Hematopoietic multipotent progenitor cell treated with erythropoietin and hydrocortisone succinate and interleukin-3 and kit ligand, for 4 days (in vitro differentiated cells): ENCODE data around the gene OTP.

Experiments used
- DNase-seq: peaks from one replicate; pipeline ENCODE4 v3.0.0-alpha.2; 2015

Gene OTP

GRCh38 chr5:77637998-77638762 is at the start of gene OTP:
OTP (minus strand) TSS chr5:77638713; CDS start chr5:77638549, 164 bp downstream.
- no peak for DNase-seq

DNA sequence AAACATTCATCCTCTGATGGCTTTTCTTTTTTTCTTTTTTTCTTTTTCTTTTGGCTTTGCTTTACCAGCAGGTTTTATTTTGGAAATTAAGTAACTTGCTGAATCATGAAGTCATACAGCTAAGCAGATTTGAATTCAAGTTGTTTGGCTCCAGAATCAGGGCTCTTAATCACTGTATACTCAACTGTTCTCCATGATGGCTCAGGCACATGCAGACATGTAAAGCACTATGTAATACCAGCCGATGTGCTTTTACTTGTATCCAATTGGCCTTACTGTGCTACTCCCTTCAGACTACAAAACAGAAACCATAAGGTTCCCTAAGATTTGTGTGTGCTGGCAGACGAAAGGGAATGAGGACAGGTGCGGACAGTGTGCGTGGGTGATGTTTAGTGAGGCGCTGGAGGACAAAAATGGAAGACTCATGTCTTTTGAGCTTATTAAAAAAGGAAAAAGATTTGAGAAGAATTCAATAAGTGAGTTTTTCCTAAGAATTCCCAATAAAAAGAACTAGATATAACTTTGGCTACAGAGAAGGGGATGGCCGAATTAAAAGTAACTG is 44.7 kb upstream of the OTP start:
- no peak for DNase-seq

DNA sequence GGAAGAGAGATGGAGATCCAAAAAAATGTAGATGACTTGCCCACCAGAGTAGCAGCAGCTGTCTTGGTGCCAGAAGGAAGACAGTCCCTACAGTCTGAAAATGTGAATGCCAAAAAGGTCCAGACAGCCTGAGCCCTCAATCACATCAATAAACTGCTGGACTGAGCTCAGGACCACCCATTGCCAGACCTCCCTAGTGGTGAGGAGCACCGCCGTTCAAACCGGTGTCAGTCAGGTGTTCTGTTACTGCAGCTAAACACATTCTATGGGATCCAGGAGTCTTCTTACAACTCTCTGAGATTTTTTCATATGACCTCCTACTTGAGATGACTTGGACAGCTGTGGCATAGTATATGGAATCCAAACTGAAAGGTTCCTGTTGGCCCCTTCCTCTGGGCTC is 32.0 kb upstream of the OTP start:
- DNase-seq, result no peak

GRCh38 chr5:77669677-77670076 is 31.2 kb upstream of the OTP start:
- no peak for DNase-seq

- no peak for DNase-seq
These were observed 24.8 kb upstream of the OTP start for GRCh38 chr5:77663090-77663863.

DNA sequence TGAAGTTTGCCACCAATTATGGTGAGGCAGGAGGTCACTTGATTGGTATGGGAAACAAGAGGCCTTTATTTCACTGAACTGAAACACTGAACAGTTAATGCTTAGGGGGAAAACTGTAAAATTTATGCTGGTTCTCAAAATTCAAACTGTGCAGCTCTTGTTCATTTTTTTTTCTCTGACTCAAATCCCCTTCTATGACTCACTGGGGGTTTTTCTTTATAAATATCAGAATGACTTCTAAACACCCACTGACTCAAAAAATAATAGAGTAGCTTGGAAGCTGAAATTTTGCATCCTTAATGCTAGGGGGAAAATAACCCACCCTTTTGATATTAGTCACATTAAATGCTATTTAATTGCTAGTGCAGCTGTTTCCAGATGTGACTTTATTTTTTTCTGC is 24.1 kb upstream of the OTP start:
- DNase-seq, result no peak

GRCh38 chr5:77658662-77659061 is 20.1 kb upstream of the OTP start:
- DNase-seq, result no peak

- DNase-seq, result no peak
These were observed 12.8 kb upstream of the OTP start for GRCh38 chr5:77651343-77651742.

DNA sequence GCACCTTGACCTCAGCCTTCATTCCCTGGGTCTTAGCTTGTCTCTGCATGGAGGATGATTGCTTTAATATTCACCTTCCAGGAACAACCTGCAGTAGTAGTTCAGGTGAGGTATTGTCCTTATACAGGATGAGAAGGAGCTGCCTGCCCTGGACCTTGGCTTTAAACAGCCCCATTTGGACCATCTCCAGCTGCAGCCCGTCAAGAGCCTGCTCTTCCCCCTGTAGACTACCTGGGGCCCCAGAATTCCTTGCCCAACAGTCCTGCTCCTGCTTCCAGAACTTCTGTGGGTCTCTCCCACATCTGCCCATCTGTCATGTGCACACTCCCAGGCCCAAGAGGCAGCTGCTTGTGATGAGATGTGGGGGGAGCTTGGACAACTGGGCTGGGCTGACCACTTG is 12.2 kb upstream of the OTP start:
- no peak for DNase-seq

- DNase-seq, result no peak
These were observed 11.3 kb upstream of the OTP start for GRCh38 chr5:77649776-77650175.

DNA sequence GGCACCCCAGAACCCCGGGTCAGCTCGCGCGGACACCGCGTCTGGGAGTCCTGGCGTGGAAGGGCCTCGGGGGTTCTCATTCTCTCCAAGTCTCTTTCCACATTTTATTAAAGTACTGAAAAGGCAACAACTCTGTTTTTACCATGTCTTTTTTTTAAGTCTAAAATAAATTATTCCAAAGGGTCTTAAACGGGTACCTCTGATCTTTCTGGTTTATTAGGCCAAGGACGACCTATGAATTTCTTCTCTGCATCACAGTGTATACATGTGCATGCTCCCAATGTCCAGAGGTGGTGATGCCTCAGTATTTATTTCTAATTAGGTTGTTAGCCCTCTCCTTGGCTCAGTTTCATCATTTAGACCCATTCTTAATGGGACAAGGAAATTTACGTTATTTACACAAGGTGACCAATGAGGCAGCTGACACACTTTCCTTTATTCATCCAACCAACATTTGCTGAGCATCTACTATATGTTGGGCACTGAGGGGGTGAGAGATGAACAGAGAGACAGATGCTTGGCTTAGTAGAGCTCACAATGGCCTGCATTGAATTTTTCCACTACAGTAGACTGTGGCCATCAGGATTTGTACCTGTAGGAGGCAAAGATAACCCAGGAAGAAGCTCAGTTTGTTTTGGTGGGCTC is 7.6 kb upstream of the OTP start:
- DNase-seq, result no peak

GRCh38 chr5:77645158-77645994 is 6.9 kb upstream of the OTP start:
- peak; percentile 64 for DNase-seq

DNA sequence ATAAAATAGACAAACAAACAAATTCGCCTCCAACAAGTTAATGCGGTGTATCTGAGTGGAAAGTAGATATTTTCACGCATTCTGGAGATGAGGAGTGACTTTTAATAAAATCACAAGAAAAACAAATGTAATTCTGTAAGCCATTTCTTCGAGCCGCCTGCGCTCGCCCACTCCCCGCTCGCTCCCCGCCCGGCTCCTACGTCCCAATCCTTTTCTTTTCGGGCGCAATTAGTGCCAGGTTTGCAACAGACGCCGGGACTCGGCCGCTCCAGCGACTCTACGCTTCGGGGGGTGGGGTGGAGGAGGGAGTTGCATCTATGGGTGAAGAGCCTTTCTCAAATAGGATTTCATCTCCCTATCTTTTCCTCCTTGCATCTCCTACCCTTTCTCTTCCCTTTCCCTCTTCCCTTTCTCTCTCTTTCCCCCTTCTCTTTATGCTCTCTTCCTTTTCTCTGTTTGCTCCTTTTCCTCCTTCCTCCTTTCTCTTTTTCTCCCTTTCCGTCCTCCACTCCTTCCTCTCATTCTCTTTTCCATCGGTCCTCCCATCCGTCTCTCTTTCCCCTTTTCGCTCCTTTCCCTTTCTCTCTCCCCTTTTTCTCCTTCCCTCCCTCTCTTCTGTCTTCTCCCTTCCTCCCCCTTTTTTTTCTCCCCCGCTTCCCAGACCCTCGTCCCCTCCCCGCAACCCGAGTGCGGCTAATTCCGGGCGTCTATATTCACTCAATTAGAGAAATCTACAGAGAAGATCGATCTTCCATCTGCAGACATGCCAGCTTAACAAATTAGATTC is 6.1 kb upstream of the OTP start:
- no peak for DNase-seq

DNA sequence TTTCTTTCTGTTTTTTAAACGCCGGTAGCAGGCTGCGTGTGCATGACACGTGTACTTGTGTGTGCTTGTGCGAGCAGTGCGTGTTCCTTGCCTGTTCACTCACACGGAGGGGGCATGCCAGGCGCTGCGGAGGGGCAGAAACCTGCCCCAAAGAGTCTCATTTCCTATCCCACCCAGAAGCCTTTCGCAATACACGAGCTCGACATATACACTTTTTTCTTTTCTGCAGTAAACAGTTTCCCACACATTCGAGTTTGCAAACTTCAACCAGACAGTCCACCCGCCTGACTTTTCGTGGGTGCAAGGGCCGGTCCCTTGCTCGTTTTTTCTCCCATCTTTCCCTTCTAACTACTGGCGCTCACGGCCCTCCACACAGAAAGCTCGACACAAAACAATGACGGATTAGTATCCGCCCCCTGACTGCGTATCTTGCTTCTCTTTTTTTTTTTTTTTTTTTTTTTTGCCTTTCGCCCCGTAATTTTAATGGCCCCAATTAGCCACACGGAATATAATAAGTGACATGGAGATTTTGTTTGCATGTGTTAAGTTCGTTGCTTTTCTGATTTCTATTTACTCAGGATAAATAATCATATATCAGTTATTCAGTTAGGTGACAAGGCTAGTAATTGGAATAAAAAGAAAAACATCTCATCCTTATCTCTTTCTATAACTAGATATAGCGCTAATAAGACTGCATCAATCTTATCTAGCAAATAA is 5.3 kb upstream of the OTP start:
- DNase-seq, result no peak

- DNase-seq, result no peak
These were observed 4.5 kb upstream of the OTP start for GRCh38 chr5:77642738-77643653.

GRCh38 chr5:77641963-77642737 is 3.6 kb upstream of the OTP start:
- no peak for DNase-seq

DNA sequence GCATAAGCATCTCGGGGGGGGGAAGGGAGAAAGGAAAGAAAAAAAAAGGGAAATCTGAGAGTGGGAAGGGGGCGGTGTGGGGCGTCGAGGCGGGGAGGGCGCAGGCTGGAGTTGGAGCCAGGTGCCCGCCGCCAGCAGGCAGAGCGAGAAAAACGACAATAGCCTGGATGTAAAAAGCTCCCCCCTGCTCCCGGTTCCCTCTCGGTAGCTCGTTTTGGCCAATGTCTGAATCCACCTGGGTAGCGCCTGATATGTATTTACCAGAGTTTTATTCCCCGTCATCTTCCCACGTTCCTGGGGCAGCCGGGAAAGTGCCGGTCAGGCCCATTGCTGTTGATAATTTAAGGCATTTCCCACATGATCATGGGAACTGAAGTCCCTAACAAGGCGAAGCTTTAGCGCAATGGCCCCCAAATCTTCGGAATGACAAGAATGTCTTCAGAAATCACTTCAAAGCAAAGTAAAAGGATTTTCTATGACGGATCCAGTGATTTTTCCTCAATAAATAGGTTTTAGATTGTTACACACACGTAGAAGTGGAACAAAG is 3.0 kb upstream of the OTP start:
- DNase-seq, result no peak

DNA sequence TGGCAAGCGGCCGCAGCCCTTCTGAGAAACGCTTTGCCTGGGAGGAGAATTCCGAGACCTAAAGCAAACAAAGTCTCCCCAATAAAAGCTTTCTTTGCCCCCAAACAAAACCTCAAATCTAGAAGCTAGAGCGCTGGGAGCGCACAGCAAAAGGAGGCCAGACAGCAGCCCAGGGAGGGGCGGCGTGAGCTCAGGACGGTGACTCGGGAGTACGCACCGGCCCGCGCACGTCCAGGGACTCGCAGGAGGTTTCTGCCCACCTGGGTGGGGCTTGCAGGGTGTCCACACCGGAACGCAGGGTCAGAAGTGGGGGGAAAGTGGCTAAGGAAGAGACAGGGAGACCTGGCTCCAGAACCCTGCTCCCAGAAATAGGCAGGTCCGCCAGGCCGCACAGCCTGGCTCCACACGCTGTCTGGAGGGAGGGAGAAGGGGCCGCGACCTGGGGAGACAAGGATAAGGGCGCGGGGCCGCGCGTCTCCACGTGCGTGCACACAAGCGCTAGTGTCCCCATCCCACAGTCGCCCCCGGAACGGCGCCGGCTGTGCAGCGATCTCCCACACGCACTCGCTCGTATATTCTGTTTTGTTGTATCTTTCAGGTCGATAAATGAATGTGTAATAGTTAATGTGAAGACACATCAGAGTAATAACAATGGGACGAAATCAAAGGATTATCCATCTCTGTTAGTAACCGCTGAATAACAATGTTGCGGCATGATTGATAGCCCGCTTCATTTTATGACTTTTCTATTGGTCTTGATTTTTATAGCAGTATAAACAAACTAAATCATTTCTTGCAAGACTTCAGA is 2.3 kb upstream of the OTP start:
- DNase-seq, result no peak
